Stimulated activated CD8-positive, alpha-beta memory T cell treated with anti-CD3 and anti-CD28 coated beads, Interleukin-15, amount 100 ng/mL, for 24 hours (primary cell): ENCODE results near the gene TRIM66.

Experiments
- DNase-seq: peaks from one replicate; pipeline ENCODE4 v3.0.0-alpha.2; 2020; ENCODE audit warnings: low read depth

The TRIM66 gene

GRCh38 chr11:8564526-8564925 is 117.9 kb downstream of the TRIM66 start:
- no peak for DNase-seq
